GM12878 (cell line): ENCODE results near the gene CNIH1. TPM values are rescaled to one million over a fixed set of nuclear protein-coding genes. Genes with fewer than 3 reads are reported as not detected.

Experiments used
- ATAC-seq: fragments of 200-7000 bp; cut with Tn5 transposase; 3 replicates; pipeline ENCODE4 v1.9.1; 2020; ENCODE audit warnings: mild to moderate bottlenecking, moderate library complexity
- BruUV-seq: library from RNA; stranded (reverse); fragments of 400-500 nt; replicated peaks from 2 replicates; lab custom pipeline; 2021; lab: Mats Ljungman, UMichigan
- CTCF ChIA-PET: fragments of 300-600 bp; sonication (Branson Sonifier 250); formaldehyde crosslinking; extraction: SDS; loops from one replicate; lab custom pipeline; 2021; ENCODE audit warnings: inconsistent platforms; lab: Yijun Ruan, JAX
- POLR2A ChIA-PET: fragments of 350-600 bp; formaldehyde crosslinking; extraction: SDS; loops from one replicate; lab custom pipeline; 2021; ENCODE audit warnings: inconsistent platforms; lab: Charles Lee
- RAD21 ChIA-PET: fragments of 300-600 bp; sonication (Branson Sonifier 250); formaldehyde crosslinking; loops from one replicate; lab custom pipeline; 2023; ENCODE audit warnings: antibody characterized with exemption; ENCODE audit not compliant: unreplicated experiment; lab: Charles Lee
- SMC1A ChIA-PET: fragments of 300-600 bp; sonication (Branson Sonifier 250); formaldehyde crosslinking; loops from one replicate; lab custom pipeline; 2023; ENCODE audit not compliant: unreplicated experiment, uncharacterized antibody; lab: Charles Lee
- DNase-seq: peaks from one replicate; pipeline ENCODE4 v3.0.0-alpha.2; 2011; ENCODE audit warnings: low read depth, low spot score
- FAIRE-seq: peaks from 3 replicates; lab custom pipeline; 2011; peaks lifted over from hg19 to GRCh38; lab: Jason Lieb, UNC
- H2AFZ ChIP-seq: 2 replicates; pipeline ENCODE4 v1.6.0; 2011; ENCODE audit warnings: low read depth, low read length, control low read depth; ENCODE audit not compliant: control insufficient read depth
- H3K27ac ChIP-seq: 2 replicates; pipeline ENCODE4 v1.5.1; 2011; ENCODE audit warnings: control low read depth; ENCODE audit not compliant: control insufficient read depth, insufficient read depth
- H3K27me3 ChIP-seq, 2 experiments: replicated peaks in 1 of 2; 2 replicates each; pipeline versions ENCODE4 v1.6.0 to v1.6.1; 2011; ENCODE audit warnings: low read length in 1 of 2; ENCODE audit not compliant: control insufficient read depth in 2 of 2, insufficient read depth in 2 of 2
- H3K36me3 ChIP-seq, 2 experiments: 2 replicates each; pipeline ENCODE4 v1.5.1; 2011; ENCODE audit warnings: low read length in 1 of 2; ENCODE audit not compliant: control insufficient read depth in 2 of 2, insufficient read depth in 2 of 2
- H3K4me1 ChIP-seq: 2 replicates; pipeline ENCODE4 v1.6.1; 2011; ENCODE audit warnings: mild to moderate bottlenecking, low read length, moderate library complexity, mixed read lengths; ENCODE audit not compliant: control insufficient read depth, insufficient read depth
- H3K4me2 ChIP-seq: 2 replicates; pipeline ENCODE4 v1.6.0; 2011; ENCODE audit warnings: control low read depth; ENCODE audit not compliant: control insufficient read depth, insufficient read depth
- H3K4me3 ChIP-seq: fragments of 200-600 bp; sonication (generic); 2 replicates; pipeline ENCODE4 v1.5.1; 2016
- H3K79me2 ChIP-seq: 2 replicates; pipeline ENCODE4 v1.6.0; 2011; ENCODE audit warnings: low read length; ENCODE audit not compliant: control insufficient read depth, insufficient read depth
- H3K9ac ChIP-seq: 2 replicates; pipeline ENCODE4 v1.8.0; 2011; ENCODE audit warnings: low read length, control low read depth, mixed read lengths; ENCODE audit not compliant: control insufficient read depth, insufficient read depth
- H3K9me3 ChIP-seq: replicated peaks from 3 replicates; pipeline ENCODE4 v1.5.1; 2011; ENCODE audit warnings: mild to moderate bottlenecking, low read length; ENCODE audit not compliant: control insufficient read depth, insufficient read depth
- H4K20me1 ChIP-seq: 2 replicates; pipeline ENCODE4 v1.6.0; 2011; ENCODE audit not compliant: control insufficient read depth, insufficient read depth
- CREM ChIP-seq: IDR thresholded peaks from 2 replicates; pipeline ENCODE4 v1.6.1; 2014; ENCODE audit warnings: antibody characterized with exemption, low read depth
- FOS ChIP-seq: IDR thresholded peaks from 3 replicates; pipeline ENCODE4 v1.6.1; 2011; ENCODE audit warnings: borderline replicate concordance; ENCODE audit not compliant: insufficient read length; ENCODE audit errors: extremely low read depth
- JUND ChIP-seq: IDR thresholded peaks from 2 replicates; pipeline ENCODE4 v1.6.1; 2012; ENCODE audit warnings: low read depth, mild to moderate bottlenecking, low read length, improper control_type of control experiment, moderate library complexity
- SREBF1 ChIP-seq: IDR thresholded peaks from 2 replicates; pipeline ENCODE4 v1.6.1; 2012; ENCODE audit warnings: mild to moderate bottlenecking, low read length
- WGBS: methylation state at CpG from one replicate; pipeline ENCODE4 v1.1.6; 2016; ENCODE audit warnings: low lambda C conversion rate; ENCODE audit not compliant: insufficient replicate concordance, insufficient coverage; ENCODE audit errors: missing lambda C conversion rate; 5-methylcytosine and 5-hydroxymethylcytosine counted together
- in situ Hi-C: fragments of 300-500 bp; cut with MboI; formaldehyde crosslinking; loops from 9 replicates; pipeline ENCODE4 v1.14.3; 2018; ENCODE audit warnings: mixed read lengths
- intact Hi-C: fragments of 100-400 bp; cut with micrococcal nuclease; formaldehyde crosslinking; loops from one replicate; pipeline ENCODE4 v1.14.2; 2022; ENCODE audit not compliant: unreplicated experiment
- polyA plus RNA-seq, 11 experiments: library from polyadenylated mRNA; depleted of rRNA in 4 of 11; unstranded in 6 of 11; stranded (reverse) in 5 of 11; fragments of >200 nt; fragmentation: Nextera tagmentation in 4 of 11; fragmentation: Illumina TruSeq in 1 of 11; extraction: Ambion mirVana in 4 of 11; extraction: Trizol in 1 of 11; gene quantifications; 1 replicate in 1 of 11; 2 replicates in 10 of 11; pipeline versions ENCODE4 v1.2.1 to v1.2.3, GENCODE V29; 2011 to 2016; ENCODE audit warnings: inconsistent platforms in 2 of 11, missing spikeins in 2 of 11, low read depth in 1 of 11
- total RNA-seq, 4 experiments: library from RNA; depleted of rRNA in 3 of 4; stranded (reverse); fragments of >200 nt in 3 of 4; fragmentation: Illumina TruSeq in 1 of 4; extraction: Trizol in 1 of 4; gene quantifications; 2 replicates each; pipeline versions ENCODE4 v1.2.1 to v1.2.3, GENCODE V29; 2013 to 2021
- TF ChIP-seq, protein P1 (sequence below): fragments of 450-650 bp; conservative IDR thresholded peaks from 2 replicates; pipeline ENCODE4 v1.6.1; 2017; ENCODE audit warnings: mild to moderate bottlenecking, moderate library complexity
- TF ChIP-seq, protein P2 (sequence below): fragments of 450-650 bp; IDR thresholded peaks from 2 replicates; pipeline ENCODE4 v1.6.1; 2017; ENCODE audit warnings: mild to moderate bottlenecking

Gene CNIH1
- total and polyA plus RNA-seq, 10 of the 15 experiments (the other 5 are each of a cell fraction or from before 2014, with no cell fraction given) = 48.9 to 274 (median 110) TPM

DNA sequence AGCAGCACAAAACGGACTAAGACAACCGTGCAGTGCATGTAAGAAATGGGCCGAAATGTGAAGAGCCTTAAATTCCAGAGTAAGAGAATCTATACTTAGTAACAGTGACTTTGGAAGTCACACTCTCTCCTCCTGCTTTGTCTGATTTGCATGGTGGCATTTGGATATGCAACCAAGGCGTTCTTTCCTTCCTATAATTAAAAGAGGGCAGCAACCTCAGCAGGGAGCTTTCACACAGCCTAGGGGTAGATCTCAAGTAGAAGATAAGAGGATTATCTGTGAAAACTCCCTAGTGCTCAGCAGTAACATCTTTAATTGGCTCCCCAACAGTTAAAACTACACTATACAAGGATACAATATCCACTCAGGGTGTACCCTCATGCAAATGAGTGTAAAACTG is 31.1 kb upstream of the CNIH1 start:
- ChIA-PET CTCF (interaction anchor here (1.3 to 2.2 kb wide), 2 partner anchors 12 to 31 kb away, joined by 5 to 11 read pairs; no protein-coding TSS in a partner anchor), SMC1A (interaction anchor here (3.2 kb wide), 1 partner anchor 10 kb away, joined by 10 read pairs; no protein-coding TSS in a partner anchor), POLR2A (no interaction called here), RAD21 (no interaction called here)
- Histone ChIP-seq H3K36me3 (no peaks in the 10 kb centered on the region; a peak in 2 of 4 replicates), H3K9me3 (peaks cover 2% of the 10 kb centered on the region; the same call in 2 of the 3 replicates), H4K20me1 (no peaks in the 10 kb centered on the region), H3K79me2 (no peaks in the 10 kb centered on the region), H3K4me2 (no peak overlapping the region), H3K9ac (no peak overlapping the region), H2AFZ (no peak overlapping the region), H3K4me3 (no peak overlapping the region), H3K27me3 (no peaks in the 10 kb centered on the region), H3K27ac (no peak overlapping the region), H3K4me1 (no peaks in the 10 kb centered on the region)
- no peak for TF ChIP-seq JUND
- TF ChIP-seq FOS = no peak
- TF ChIP-seq CREM = no peak
- TF ChIP-seq, protein P1, sequence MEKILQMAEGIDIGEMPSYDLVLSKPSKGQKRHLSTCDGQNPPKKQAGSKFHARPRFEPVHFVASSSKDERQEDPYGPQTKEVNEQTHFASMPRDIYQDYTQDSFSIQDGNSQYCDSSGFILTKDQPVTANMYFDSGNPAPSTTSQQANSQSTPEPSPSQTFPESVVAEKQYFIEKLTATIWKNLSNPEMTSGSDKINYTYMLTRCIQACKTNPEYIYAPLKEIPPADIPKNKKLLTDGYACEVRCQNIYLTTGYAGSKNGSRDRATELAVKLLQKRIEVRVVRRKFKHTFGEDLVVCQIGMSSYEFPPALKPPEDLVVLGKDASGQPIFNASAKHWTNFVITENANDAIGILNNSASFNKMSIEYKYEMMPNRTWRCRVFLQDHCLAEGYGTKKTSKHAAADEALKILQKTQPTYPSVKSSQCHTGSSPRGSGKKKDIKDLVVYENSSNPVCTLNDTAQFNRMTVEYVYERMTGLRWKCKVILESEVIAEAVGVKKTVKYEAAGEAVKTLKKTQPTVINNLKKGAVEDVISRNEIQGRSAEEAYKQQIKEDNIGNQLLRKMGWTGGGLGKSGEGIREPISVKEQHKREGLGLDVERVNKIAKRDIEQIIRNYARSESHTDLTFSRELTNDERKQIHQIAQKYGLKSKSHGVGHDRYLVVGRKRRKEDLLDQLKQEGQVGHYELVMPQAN = no peak
- no peak for TF ChIP-seq SREBF1
- TF ChIP-seq, protein P2, sequence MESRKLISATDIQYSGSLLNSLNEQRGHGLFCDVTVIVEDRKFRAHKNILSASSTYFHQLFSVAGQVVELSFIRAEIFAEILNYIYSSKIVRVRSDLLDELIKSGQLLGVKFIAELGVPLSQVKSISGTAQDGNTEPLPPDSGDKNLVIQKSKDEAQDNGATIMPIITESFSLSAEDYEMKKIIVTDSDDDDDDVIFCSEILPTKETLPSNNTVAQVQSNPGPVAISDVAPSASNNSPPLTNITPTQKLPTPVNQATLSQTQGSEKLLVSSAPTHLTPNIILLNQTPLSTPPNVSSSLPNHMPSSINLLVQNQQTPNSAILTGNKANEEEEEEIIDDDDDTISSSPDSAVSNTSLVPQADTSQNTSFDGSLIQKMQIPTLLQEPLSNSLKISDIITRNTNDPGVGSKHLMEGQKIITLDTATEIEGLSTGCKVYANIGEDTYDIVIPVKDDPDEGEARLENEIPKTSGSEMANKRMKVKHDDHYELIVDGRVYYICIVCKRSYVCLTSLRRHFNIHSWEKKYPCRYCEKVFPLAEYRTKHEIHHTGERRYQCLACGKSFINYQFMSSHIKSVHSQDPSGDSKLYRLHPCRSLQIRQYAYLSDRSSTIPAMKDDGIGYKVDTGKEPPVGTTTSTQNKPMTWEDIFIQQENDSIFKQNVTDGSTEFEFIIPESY = no peak
- 74% methylated on average over 4 of the region's 4 CpGs for WGBS
- intact Hi-C loops = no loop called here
- no peak for FAIRE-seq
- no peak for DNase-seq
- ATAC-seq = no peak
- in situ Hi-C loops = no loop called here
- no TSS peak for BruUV-seq
